ENCODE results near the gene ZPR1. TPM values are rescaled to one million over a fixed set of nuclear protein-coding genes. Genes with fewer than 3 reads are reported as not detected.

ZPR1 gene
- total and polyA plus RNA-seq, 2 of the 4 experiments (the other 2 are of a cell fraction) = 40.8 to 52.0 TPM

DNA sequence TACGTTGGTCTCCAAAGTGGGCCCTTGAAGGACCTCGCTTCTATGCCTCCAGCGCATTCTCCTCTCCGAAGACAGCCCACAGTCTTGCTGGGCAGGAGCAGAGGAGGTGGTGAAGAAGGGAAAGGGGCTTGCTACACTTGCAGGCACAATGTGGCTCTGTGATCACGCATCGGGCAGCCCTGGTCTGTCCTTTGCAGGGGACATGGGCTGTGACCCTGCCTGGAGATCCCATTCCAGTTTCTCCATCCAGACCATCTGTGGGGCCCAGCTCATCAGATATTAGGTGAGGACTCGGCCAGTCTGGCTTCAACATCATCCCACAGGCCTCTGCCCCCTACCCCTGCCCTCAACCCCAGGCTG is 48.8 kb upstream of the ZPR1 start:
- no peak overlapping the region for H3K23ac ChIP-seq (ENCODE audit: low read depth, low read length)
- H3K9me3 ChIP-seq (ENCODE audit: control insufficient read depth, insufficient read depth, low read length) = no peaks in the 10 kb centered on the region
- WGBS, 2 experiments (ENCODE audit: extremely low coverage in 2 of 2, insufficient read length in 1 of 2) = 100% methylated on average over 3 of the region's 7 CpGs; no CpG with 5 or more reads in 1 of the 2 experiments
- BruUV-seq (replicated peaks) = no TSS peak
- H3K4me3 ChIP-seq (ENCODE audit: insufficient read depth, low read depth, low read length) = no peak overlapping the region
- no peak overlapping the region for H3K4me2 ChIP-seq (ENCODE audit: low read depth, low read length)
- POLR2A ChIA-PET (ENCODE audit: unreplicated experiment) = no interaction called here
- in situ Hi-C loops (cut with MboI; ENCODE audit: low sequenced_read_pairs) (no loop called here), intact Hi-C loops (cut with micrococcal nuclease) (loop anchor here (1.0 kb wide), 1 partner anchor 48 kb away; the partner anchor contains the start of gene ZPR1), dilution Hi-C loops (cut with HindIII; ENCODE audit: low sequenced_read_pairs, unreplicated experiment) (no loop called here)
- TF ChIP-seq FOS (IDR thresholded peaks at IDR 0.05; ENCODE audit: low read depth, low read length) (no peak), NFE2L2 (IDR thresholded peaks at IDR 0.05; ENCODE audit: low read depth, low read length) (no peak), SMC3 (IDR thresholded peaks at IDR 0.05; ENCODE audit: low read depth, low read length) (no peak), MAZ (IDR thresholded peaks at IDR 0.05; ENCODE audit: borderline replicate concordance, low read depth, low read length) (no peak), RFX5 (IDR thresholded peaks at IDR 0.05; ENCODE audit: low read depth, low read length) (no peak), RAD21 (IDR thresholded peaks at IDR 0.05; ENCODE audit: low read length) (no peak), MAFK (IDR thresholded peaks at IDR 0.05; ENCODE audit: low read depth, low read length) (no peak), POLR2A (IDR thresholded peaks at IDR 0.05; ENCODE audit: low read depth, low read length) (no peak), CEBPB (IDR thresholded peaks at IDR 0.05; ENCODE audit: low read depth, low read length) (no peak), RCOR1 (IDR thresholded peaks at IDR 0.05; ENCODE audit: insufficient replicate concordance, low read length) (no peak), BHLHE40 (IDR thresholded peaks at IDR 0.05; ENCODE audit: low read depth, low read length) (no peak), CHD1 (IDR thresholded peaks at IDR 0.05; ENCODE audit: low read depth, low read length) (no peak), MXI1 (IDR thresholded peaks at IDR 0.05; ENCODE audit: borderline replicate concordance, low read depth, low read length) (no peak)
- TF ChIP-seq, protein P1, sequence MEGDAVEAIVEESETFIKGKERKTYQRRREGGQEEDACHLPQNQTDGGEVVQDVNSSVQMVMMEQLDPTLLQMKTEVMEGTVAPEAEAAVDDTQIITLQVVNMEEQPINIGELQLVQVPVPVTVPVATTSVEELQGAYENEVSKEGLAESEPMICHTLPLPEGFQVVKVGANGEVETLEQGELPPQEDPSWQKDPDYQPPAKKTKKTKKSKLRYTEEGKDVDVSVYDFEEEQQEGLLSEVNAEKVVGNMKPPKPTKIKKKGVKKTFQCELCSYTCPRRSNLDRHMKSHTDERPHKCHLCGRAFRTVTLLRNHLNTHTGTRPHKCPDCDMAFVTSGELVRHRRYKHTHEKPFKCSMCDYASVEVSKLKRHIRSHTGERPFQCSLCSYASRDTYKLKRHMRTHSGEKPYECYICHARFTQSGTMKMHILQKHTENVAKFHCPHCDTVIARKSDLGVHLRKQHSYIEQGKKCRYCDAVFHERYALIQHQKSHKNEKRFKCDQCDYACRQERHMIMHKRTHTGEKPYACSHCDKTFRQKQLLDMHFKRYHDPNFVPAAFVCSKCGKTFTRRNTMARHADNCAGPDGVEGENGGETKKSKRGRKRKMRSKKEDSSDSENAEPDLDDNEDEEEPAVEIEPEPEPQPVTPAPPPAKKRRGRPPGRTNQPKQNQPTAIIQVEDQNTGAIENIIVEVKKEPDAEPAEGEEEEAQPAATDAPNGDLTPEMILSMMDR (conservative IDR thresholded peaks at IDR 0.05; ENCODE audit: low read depth, low read length) = no peak
- TF ChIP-seq, protein P2, sequence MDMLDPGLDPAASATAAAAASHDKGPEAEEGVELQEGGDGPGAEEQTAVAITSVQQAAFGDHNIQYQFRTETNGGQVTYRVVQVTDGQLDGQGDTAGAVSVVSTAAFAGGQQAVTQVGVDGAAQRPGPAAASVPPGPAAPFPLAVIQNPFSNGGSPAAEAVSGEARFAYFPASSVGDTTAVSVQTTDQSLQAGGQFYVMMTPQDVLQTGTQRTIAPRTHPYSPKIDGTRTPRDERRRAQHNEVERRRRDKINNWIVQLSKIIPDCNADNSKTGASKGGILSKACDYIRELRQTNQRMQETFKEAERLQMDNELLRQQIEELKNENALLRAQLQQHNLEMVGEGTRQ (IDR thresholded peaks at IDR 0.05; ENCODE audit: low read depth, low read length) = no peak
- TF ChIP-seq, protein P3, sequence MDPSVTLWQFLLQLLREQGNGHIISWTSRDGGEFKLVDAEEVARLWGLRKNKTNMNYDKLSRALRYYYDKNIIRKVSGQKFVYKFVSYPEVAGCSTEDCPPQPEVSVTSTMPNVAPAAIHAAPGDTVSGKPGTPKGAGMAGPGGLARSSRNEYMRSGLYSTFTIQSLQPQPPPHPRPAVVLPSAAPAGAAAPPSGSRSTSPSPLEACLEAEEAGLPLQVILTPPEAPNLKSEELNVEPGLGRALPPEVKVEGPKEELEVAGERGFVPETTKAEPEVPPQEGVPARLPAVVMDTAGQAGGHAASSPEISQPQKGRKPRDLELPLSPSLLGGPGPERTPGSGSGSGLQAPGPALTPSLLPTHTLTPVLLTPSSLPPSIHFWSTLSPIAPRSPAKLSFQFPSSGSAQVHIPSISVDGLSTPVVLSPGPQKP (IDR thresholded peaks at IDR 0.05; ENCODE audit: borderline replicate concordance, low read depth, low read length) = no peak
- DNase-seq = no peak
- H4K5ac ChIP-seq (ENCODE audit: low read depth, low read length) = no peak overlapping the region
- no peaks in the 10 kb centered on the region; the same call in 1 of the 2 replicates for H3K9me1 ChIP-seq (ENCODE audit: insufficient read depth, low read length)
- no peak overlapping the region for H2BK120ac ChIP-seq (ENCODE audit: low read depth, low read length)
- no peak overlapping the region for H2AK9ac ChIP-seq (replicated peaks; ENCODE audit: low read depth, low read length, poor library complexity)
- ATAC-seq (ENCODE audit: low read depth) = no peak
- H3K4me1 ChIP-seq (ENCODE audit: control insufficient read depth, insufficient read depth, low read length) = peaks cover 3% of the 10 kb centered on the region; the same call in 1 of the 2 replicates
- no peaks in the 10 kb centered on the region for H4K20me1 ChIP-seq (ENCODE audit: insufficient read depth, low read length)
- CTCF ChIA-PET = interaction anchor here (0.9 to 1.9 kb wide), 10 partner anchors 9 to 269 kb away, joined by 3 to 30 read pairs (median 5); partner anchors contain the start of gene APOA5
- H3K27ac ChIP-seq (ENCODE audit: insufficient read depth, low read length) = no peak overlapping the region
- H3K79me1 ChIP-seq (ENCODE audit: low read depth in 1 of 2, low read length in 2 of 2) = no peaks in the 10 kb centered on the region
- no peak overlapping the region for H3K56ac ChIP-seq (ENCODE audit: extremely low read depth, insufficient read depth, low read length)
- H3K9ac ChIP-seq (ENCODE audit: low read depth, low read length) = no peak overlapping the region
- H3K14ac ChIP-seq (replicated peaks; ENCODE audit: low read depth, low read length) = no peak overlapping the region
- no peak overlapping the region for H4K8ac ChIP-seq (ENCODE audit: low read depth in 2 of 2, low read length in 2 of 2)
- no peak overlapping the region for H2BK20ac ChIP-seq (ENCODE audit: low read depth, low read length)
- H2AK5ac ChIP-seq (ENCODE audit: low read depth, low read length) = peak overlapping the region; percentile 19; the same call in 1 of the 2 replicates
- peak overlapping the region; percentile 5 for H2AFZ ChIP-seq (replicated peaks; ENCODE audit: low read length, poor library complexity)
- H3K27me3 ChIP-seq (ENCODE audit: control insufficient read depth, insufficient read depth, low read length) = peaks cover 3% of the 10 kb centered on the region; the same call in 1 of the 2 replicates
- H4K91ac ChIP-seq (ENCODE audit: insufficient read depth, low read depth, low read length) = no peak overlapping the region
- H3K36me3 ChIP-seq (ENCODE audit: control insufficient read depth, insufficient read depth, low read length) = no peaks in the 10 kb centered on the region
- H3K4ac ChIP-seq (ENCODE audit: low read depth, low read length) = no peak overlapping the region
- no peak overlapping the region for H3K18ac ChIP-seq (ENCODE audit: low read depth, low read length)
- H2BK15ac ChIP-seq (ENCODE audit: low read depth, low read length) = no peak overlapping the region
- no peak overlapping the region for H2BK5ac ChIP-seq (ENCODE audit: low read depth, low read length, poor library complexity, severe bottlenecking)
